ENCODE measurements around the gene HBG1. TPM values are rescaled to one million over a fixed set of nuclear protein-coding genes. Genes with fewer than 3 reads are reported as not detected.
"Not testable (repeated sequence)": the region's sequence is repeated elsewhere in the genome, so short reads cannot be mapped to it uniquely, and the experiment has no call there.

Gene HBG1
- total RNA-seq, 1 experiment from 2014 or later: not detected

DNA sequence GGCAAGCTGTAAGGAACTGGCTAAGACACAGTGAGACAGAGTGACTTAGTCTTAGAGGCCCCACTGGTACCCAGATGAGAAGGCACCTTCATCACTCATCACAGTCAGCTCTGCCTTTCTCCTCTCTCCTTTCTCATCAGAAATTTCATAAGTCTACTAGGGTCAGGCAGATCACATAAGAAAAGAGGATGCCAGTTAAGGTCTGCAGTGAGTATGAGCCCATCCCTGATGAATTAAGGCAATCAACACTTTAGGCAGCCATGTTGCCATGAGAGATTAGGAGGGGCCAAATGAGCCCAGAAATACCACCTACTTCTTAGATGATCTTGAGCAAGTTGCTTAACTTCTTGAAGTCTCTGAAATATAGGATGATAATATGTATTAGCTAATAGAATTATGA lies 31.9 kb upstream of the HBG1 start:
- in situ Hi-C loops (cut with HindIII; ENCODE audit: low pct_unique_long_range_greater_than_20kb, low sequenced_read_pairs): no loop called here
- DNase-seq (ENCODE audit: low read depth): no peak

DNA sequence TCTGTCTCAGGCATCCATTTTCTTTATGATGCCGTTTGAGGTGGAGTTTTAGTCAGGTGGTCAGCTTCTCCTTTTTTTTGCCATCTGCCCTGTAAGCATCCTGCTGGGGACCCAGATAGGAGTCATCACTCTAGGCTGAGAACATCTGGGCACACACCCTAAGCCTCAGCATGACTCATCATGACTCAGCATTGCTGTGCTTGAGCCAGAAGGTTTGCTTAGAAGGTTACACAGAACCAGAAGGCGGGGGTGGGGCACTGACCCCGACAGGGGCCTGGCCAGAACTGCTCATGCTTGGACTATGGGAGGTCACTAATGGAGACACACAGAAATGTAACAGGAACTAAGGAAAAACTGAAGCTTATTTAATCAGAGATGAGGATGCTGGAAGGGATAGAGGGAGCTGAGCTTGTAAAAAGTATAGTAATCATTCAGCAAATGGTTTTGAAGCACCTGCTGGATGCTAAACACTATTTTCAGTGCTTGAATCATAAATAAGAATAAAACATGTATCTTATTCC lies 31.0 kb upstream of the HBG1 start:
- DNase-seq (ENCODE audit: low read depth): peak; percentile 89
- in situ Hi-C loops (cut with HindIII; ENCODE audit: low pct_unique_long_range_greater_than_20kb, low sequenced_read_pairs): no loop called here

DNA sequence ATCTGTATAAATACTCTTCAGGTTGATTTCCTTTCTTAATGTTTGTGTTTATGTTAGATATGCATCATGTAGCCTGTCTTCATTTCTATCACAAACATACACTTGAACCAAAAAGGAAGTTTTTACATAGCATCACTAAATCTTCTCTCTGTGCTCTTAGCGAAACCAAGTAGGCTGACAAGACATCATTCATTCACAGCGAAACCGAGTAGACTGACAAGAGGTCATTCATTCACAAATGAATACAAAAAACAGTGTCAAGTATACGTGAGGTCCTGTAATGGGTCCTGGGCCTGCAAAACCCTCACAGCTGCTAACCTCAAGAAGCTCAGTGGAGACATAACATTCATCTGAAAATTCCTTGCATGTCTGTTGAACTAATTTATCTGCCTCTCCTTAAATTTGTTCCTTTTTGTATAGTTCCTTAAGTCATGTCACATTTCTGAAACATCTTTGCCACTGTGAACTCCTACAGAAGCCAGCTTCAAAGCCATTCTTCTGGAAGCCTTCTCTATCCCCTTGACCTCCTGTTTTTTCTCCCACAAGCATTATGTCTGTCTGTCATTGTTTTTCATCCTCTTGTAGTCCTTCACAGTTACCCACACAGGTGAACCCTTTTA lies 29.9 kb upstream of the HBG1 start:
- no peak for DNase-seq (ENCODE audit: low read depth)
- in situ Hi-C loops (cut with HindIII; ENCODE audit: low pct_unique_long_range_greater_than_20kb, low sequenced_read_pairs): no loop called here

DNA sequence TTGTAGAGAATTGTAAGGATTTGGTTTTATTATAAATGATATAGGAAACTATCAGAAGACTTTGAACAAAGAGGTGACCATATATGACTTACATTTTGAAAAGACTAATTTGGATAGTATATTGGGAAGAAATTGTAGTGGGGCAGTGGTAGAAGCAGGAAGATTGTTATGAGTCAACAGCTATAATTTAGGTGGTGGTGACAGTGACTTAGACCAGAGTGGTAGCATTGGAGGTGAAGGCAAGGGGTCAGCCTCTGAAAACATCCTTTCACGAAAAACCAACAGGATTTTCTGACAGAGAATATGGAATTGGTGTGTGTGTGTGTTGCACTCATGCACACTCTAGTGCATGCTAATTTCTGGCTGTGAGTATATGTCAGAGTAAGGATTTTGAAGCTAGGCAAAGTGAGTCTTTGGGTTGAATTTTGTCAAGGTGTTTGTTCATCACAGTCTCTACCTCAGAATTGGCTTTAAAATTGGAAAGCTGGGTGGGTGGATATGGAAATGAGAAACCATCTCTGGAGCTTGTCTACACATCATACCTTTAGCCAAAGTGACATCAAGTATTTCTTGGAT lies 28.2 kb upstream of the HBG1 start:
- no peak for DNase-seq (ENCODE audit: low read depth)

GRCh38 chr11:5276697-5277096 lies 27.0 kb upstream of the HBG1 start:
- in situ Hi-C loops (cut with HindIII; ENCODE audit: low pct_unique_long_range_greater_than_20kb, low sequenced_read_pairs): no loop called here
- DNase-seq (ENCODE audit: low read depth): no peak

More for the DNA sequence above, 28.2 kb upstream of the HBG1 start:
- in situ Hi-C loops (cut with HindIII; ENCODE audit: low pct_unique_long_range_greater_than_20kb, low sequenced_read_pairs): no loop called here

DNA sequence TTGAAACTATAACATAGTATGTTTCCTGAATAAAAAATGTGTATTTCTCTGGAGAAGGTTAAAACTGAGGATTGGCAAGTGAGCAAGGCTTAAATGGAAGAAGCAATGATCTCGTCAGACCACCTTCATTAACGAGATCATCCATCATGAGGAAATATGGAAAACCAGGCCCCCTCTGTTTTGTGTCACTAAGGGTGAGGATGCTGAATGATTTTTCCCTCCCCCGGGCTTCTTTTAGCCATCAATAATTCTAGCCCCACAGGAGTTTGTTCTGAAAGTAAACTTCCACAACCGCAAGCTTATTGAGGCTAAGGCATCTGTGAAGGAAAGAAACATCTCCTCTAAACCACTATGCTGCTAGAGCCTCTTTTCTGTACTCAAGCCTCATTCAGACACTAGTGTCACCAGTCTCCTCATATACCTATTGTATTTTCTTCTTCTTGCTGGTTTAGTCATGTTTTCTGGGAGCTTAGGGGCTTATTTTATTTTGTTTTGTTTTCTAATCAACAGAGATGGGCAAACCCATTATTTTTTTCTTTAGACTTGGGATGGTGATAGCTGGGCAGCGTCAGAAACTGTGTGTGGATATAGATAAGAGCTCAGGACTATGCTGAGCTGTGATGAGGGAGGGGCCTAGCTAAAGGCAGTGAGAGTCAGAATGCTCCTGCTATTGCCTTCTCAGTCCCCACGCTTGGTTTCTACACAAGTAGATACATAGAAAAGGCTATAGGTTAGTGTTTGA lies 25.9 kb upstream of the HBG1 start:
- in situ Hi-C loops (cut with HindIII; ENCODE audit: low pct_unique_long_range_greater_than_20kb, low sequenced_read_pairs): no loop called here
- DNase-seq (ENCODE audit: low read depth): no peak

DNA sequence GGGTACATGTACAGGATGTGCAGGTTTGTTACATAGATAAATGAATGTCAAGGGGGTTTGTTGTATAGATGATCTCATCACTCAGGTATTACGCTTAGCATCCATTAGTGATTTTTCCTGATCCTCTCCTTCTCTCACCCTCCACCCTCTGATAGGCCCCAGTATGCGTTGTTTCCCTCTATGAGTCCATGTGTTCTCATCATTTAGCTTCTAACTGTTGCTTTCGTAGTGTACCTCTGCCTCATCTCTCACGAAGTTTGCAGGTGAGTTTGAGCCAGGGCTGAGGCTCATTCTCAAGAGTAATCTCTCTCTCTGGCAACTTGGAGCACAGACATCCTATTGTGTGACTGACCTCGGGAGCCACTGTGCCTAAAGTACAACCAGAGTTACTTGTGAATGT lies 24.7 kb upstream of the HBG1 start:
- no peak for DNase-seq (ENCODE audit: low read depth)
- in situ Hi-C loops (cut with HindIII; ENCODE audit: low pct_unique_long_range_greater_than_20kb, low sequenced_read_pairs): no loop called here

DNA sequence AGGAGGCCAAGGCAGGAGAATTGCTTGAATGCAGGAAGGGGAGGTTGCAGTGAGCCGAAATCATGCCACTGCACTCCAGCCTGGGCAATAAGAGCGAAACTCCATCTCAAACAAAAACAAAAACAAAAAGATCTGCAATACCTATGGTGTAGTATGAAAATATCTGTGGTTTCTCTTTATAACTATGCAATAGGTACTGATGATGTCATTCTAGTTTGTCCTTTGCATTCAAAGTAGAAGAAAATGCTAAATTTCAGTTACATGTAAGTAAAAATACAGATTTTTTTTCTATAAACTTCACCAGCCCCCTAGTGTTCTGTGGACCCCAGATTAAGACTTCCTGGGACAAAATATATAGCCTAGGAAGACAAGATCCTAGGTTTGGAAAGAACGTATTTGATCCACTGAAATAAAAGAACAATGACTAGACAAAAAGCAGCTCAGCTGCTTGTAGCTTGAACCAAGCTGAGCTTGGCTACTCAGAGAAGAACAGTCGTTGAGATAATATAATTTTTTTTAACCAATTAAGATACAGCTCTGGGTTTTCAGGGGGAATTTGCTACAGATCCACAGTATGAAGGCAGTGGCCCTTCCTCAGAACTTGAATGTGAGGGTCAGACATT lies 22.8 kb upstream of the HBG1 start:
- no peak for DNase-seq (ENCODE audit: low read depth)
- in situ Hi-C loops (cut with HindIII; ENCODE audit: low pct_unique_long_range_greater_than_20kb, low sequenced_read_pairs): no loop called here

- in situ Hi-C loops (cut with HindIII; ENCODE audit: low pct_unique_long_range_greater_than_20kb, low sequenced_read_pairs): no loop called here
- no peak for DNase-seq (ENCODE audit: low read depth)
Observed at GRCh38 chr11:5269715-5270147, 20.1 kb upstream of the HBG1 start, which contains the start of gene HBE1. Gene HBE1 (minus strand): TSS chr11:5269945. CDS start chr11:5269890, 55 bp downstream.

DNA sequence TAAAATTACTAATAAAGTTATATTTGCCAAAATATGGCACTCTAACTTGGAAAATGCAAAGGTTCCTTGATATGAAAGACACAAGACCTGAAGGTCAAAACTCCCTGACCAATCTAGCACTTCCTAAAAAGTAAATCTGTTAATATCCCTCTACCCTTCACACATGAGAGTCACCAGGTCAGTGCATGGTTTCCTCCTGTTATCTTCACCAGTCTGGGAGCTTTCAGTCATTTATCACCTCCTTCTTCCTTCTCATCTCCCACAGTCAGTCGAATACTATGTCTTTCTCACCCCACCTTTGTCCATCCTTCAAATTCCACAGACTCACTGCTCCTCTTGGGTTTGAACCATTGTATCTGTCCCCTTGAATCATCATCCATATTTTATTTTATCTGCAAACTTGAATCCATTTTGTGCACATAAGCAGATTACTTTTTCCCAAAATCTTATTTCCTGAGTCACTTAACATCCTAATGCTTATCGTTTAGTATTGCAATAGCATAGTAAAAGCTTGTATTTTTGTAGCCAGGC lies 17.4 kb upstream of the HBG1 start:
- DNase-seq (ENCODE audit: low read depth): no peak
- in situ Hi-C loops (cut with HindIII; ENCODE audit: low pct_unique_long_range_greater_than_20kb, low sequenced_read_pairs): no loop called here

- no peak for DNase-seq (ENCODE audit: low read depth)
- in situ Hi-C loops (cut with HindIII; ENCODE audit: low pct_unique_long_range_greater_than_20kb, low sequenced_read_pairs): no loop called here
Observed at GRCh38 chr11:5266609-5267008, 17.0 kb upstream of the HBG1 start.

DNA sequence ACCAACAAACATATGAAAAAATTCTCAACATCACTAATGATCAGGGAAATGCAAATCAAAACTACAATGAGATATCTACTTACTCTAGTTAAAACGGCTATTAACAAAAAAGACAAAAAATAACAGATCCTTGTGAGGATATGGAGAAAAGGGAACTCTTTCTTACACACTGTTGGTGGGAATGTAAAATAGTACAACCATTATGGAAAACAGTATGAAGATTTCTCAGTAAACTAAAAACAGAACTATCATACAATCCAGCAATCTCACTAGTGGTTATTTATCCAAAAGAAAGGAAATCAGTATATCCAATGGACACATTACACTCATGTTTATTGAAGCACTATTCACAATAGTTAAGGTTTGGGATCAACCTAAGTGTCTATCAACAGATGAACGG lies 16.2 kb upstream of the HBG1 start:
- in situ Hi-C loops (cut with HindIII; ENCODE audit: low pct_unique_long_range_greater_than_20kb, low sequenced_read_pairs): no loop called here
- no peak for DNase-seq (ENCODE audit: low read depth)

- in situ Hi-C loops (cut with HindIII; ENCODE audit: low pct_unique_long_range_greater_than_20kb, low sequenced_read_pairs): no loop called here
- DNase-seq (ENCODE audit: low read depth): no peak
Observed at GRCh38 chr11:5258543-5259262, 9.0 kb upstream of the HBG1 start.

- in situ Hi-C loops (cut with HindIII; ENCODE audit: low pct_unique_long_range_greater_than_20kb, low sequenced_read_pairs): no loop called here
- no peak for DNase-seq (ENCODE audit: low read depth)
Observed at GRCh38 chr11:5257296-5257695, 7.6 kb upstream of the HBG1 start.

DNA sequence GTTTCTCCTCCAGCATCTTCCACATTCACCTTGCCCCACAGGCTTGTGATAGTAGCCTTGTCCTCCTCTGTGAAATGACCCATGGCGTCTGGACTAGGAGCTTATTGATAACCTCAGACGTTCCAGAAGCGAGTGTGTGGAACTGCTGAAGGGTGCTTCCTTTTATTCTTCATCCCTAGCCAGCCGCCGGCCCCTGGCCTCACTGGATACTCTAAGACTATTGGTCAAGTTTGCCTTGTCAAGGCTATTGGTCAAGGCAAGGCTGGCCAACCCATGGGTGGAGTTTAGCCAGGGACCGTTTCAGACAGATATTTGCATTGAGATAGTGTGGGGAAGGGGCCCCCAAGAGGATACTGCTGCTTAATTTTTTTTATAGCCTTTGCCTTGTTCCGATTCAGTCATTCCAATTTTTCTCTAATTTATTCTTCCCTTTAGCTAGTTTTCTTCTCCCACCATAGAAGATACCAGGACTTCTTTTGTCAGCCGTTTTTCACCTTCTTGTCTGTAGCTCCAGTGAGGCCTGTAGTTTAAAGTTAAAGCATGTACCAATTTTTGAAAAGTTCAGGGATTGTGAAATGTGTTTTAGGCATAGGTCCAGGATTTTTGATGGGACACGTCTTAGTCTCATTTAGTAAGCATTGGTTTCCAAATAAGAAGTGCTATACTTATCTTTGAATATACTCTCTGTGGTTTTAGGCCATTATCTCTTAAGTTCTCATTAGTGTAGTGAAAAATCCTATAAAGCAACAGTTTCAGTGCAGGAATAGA lies 5.2 kb upstream of the HBG1 start, which contains the start of gene HBG2:
HBG2 (minus strand) TSS at position 136 of the 768 bp plus-strand sequence; CDS start at position 83, 53 bp downstream.
- in situ Hi-C loops (cut with HindIII; ENCODE audit: low pct_unique_long_range_greater_than_20kb, low sequenced_read_pairs); DNase-seq (ENCODE audit: low read depth): not testable (repeated sequence)

DNA sequence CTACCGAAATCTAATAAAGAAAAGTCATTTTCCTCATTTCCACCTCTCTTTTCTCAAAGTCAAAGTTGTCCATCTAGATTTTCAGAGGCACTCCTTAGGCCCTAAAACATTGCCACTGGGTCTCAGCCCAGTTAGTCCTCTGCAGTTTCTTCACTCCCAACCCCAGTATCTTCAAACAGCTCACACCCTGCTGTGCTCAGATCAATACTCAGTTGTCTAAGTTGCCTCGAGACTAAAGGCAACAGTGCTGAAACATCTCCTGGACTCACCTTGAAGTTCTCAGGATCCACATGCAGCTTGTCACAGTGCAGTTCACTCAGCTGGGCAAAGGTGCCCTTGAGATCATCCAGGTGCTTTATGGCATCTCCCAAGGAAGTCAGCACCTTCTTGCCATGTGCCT lies 4.4 kb upstream of the HBG1 start:
- DNase-seq (ENCODE audit: low read depth); in situ Hi-C loops (cut with HindIII; ENCODE audit: low pct_unique_long_range_greater_than_20kb, low sequenced_read_pairs): not testable (repeated sequence)

DNA sequence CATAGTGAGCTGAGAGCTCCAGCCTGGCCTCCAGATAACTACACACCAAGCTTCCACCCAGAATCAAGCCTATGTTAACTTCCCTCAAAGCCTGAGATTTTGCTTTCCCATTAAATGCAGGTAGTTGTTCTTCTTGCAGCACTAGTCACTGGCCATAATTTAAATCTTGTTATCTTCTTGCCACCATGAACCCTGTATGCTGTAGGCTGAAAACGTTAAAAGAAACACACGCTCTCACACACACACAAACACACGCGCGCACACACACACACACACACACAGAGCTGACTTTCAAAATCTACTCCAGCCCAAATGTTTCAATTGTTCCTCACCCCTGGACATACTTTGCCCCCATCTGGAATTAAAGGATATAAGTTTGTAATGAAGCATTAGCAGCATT lies 3.8 kb upstream of the HBG1 start:
- in situ Hi-C loops (cut with HindIII; ENCODE audit: low pct_unique_long_range_greater_than_20kb, low sequenced_read_pairs): not testable (repeated sequence)

More for the DNA sequence above, 3.8 kb upstream of the HBG1 start:
- DNase-seq (ENCODE audit: low read depth): not testable (repeated sequence)

Measured in Caki2 (cell line).